AG09319 (cell line): ENCODE measurements around the gene SH3PXD2A.
"Not testable (repeated sequence)": the region's sequence is repeated elsewhere in the genome, so short reads cannot be mapped to it uniquely, and the experiment has no call there.

Source experiments
- DNase-seq: peaks from one replicate; pipeline ENCODE4 v3.0.0-alpha.2; 2010; ENCODE audit warnings: low read depth; ENCODE audit errors: extremely low read depth
- CTCF ChIP-seq: IDR thresholded peaks from 2 replicates; pipeline ENCODE4 v1.5.1; 2011; ENCODE audit warnings: low read depth, mild to moderate bottlenecking, inconsistent platforms, low read length, moderate library complexity

SH3PXD2A gene

GRCh38 chr10:103814626-103815370 lies 40.6 kb downstream of the SH3PXD2A start:
- peak; percentile 16 for DNase-seq
- no peak for TF ChIP-seq CTCF

DNA sequence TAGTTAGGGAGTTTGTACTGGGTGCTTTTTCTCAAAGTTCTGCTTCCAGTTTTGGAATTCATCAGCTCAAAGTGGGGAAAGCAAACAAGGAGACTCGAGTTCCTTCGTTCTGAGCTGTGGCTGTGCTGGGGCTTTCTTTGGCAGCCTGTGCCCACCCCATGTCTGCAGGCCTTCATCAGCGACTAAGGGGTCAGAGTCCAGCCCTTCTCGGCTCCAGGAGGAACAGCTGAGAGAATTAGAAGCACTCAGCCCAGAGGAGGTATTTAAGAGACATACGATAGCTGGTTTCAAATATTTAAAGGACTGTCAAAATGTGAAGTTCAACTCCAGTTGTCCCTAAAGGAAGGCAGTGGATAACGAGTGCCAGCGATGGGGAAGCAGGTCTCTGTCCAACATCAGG lies 41.3 kb downstream of the SH3PXD2A start:
- TF ChIP-seq CTCF: no peak
- no peak for DNase-seq

DNA sequence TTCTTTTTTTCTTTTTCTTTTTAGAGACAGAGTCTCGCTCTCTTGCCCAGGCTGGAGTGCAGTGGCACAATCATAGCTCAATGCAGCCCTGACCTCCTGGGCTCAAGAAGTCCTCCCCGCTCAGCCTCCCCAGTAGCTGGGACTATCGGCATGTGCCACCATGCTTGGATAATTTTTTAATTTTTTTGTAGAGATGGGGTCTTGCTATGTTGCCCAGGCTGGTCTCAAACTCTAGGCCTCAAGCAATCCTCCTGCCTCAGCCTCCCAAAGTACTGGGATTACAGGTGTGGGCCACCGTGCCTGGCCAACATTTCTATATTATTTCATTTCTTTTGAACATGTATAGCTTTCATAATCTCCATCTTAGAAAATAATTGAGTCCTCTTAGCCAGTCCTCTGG lies 42.1 kb downstream of the SH3PXD2A start:
- DNase-seq: not testable (repeated sequence)

DNA sequence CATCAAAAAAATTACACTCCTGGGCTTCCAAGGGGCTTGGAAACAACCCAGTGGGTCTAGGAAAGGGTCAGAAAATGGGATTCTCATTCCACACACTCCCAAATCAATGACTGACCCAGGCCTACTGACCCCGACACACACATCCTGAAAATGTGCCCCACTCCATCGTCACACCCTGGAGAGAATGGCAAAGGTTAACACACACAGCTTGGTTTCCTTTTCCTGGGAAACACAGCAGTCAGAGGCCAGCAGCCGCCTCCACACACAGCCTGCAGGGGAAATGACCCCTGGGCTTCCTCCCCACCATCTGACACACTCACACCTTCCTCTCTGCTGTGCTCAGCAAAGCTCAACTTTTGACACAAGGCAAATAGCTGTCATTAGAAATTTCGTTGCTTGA lies 42.9 kb downstream of the SH3PXD2A start:
- DNase-seq: no peak
- TF ChIP-seq CTCF: no peak

GRCh38 chr10:103812004-103812403 lies 43.4 kb downstream of the SH3PXD2A start:
- no peak for DNase-seq
- no peak for TF ChIP-seq CTCF

- no peak for DNase-seq
These were observed 43.9 kb downstream of the SH3PXD2A start for GRCh38 chr10:103811463-103811862.

DNA sequence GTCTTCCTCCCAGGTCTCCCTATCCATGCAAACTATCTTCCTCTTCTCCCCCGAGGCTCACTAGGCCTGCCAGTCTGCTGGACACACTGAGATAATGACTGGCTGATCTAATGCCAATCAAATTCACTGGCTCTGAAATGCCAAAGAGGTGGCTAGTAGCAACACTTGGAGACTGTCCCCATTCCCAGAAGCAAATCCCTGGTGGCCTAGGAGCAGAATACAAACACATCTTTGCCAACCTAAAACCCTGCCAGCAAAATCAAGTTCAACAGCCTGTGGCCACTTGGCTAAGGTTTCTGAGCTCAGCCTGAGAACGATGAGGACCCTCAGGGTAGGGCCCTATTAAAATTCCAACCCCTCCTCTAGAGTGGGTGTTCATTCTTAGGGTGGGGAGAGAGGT lies 46.6 kb downstream of the SH3PXD2A start:
- TF ChIP-seq CTCF: no peak
- DNase-seq: no peak

More at GRCh38 chr10:103811463-103811862, 43.9 kb downstream of the SH3PXD2A start:
- TF ChIP-seq CTCF: no peak

GRCh38 chr10:103807996-103808395 lies 47.4 kb downstream of the SH3PXD2A start:
- no peak for DNase-seq
- no peak for TF ChIP-seq CTCF
